ENCODE data around the gene ZNF219. TPM values are rescaled to one million over a fixed set of nuclear protein-coding genes. Genes with fewer than 3 reads are reported as not detected.

ZNF219 gene
- total RNA-seq, 2 experiments from 2014 or later, result 9.8 to 15.5 TPM

DNA sequence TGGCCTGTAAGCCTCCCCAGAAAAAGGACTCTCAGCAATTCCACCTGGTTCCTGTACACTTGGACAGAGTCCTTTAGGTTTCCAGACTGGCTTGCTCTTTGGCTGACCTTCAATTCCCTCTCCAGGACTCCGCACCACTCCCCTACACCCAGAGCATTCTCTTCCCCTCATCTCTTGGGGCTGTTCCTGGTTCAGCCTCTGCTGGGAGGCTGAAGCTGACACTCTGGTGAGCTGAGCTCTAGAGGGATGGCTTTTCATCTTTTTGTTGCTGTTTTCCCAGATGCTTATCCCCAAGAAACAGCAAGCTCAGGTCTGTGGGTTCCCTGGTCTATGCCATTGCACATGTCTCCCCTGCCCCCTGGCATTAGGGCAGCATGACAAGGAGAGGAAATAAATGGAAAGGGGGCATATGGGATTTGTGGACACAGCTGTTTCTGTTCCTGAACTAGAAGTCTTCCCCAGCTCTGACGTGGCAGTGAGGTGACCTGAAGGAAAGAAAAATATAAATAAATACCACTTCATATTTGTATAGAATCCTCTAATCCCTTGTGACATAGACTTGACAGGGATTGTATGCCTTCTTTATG, 55.0 kb downstream of the ZNF219 start:
- Histone ChIP-seq H4K20me1 (ENCODE audit: insufficient read depth, low read length) (no peaks in the 10 kb centered on the region), H3K4me3 (ENCODE audit: low read depth, low read length, poor library complexity, severe bottlenecking) (no peak overlapping the region), H3K9me2 (ENCODE audit: insufficient read depth, low read length) (no peaks in the 10 kb centered on the region), H2AFZ (ENCODE audit: low read length) (no peak overlapping the region), H3K4me2 (ENCODE audit: low read length) (no peak overlapping the region), H3K27ac (ENCODE audit: low read depth, low read length, poor library complexity, severe bottlenecking) (no peak overlapping the region), H3K36me3 (ENCODE audit: insufficient read depth, low read length) (no peaks in the 10 kb centered on the region), H3K9me3 (ENCODE audit: low read length) (no peaks in the 10 kb centered on the region), H3K79me2 (ENCODE audit: insufficient read depth, low read depth, low read length) (no peaks in the 10 kb centered on the region), H3K4me1 (ENCODE audit: insufficient read depth, low read length, poor library complexity, severe bottlenecking) (no peaks in the 10 kb centered on the region)
- no TSS peak for BruUV-seq (replicated peaks)
- TF ChIP-seq, protein P1, sequence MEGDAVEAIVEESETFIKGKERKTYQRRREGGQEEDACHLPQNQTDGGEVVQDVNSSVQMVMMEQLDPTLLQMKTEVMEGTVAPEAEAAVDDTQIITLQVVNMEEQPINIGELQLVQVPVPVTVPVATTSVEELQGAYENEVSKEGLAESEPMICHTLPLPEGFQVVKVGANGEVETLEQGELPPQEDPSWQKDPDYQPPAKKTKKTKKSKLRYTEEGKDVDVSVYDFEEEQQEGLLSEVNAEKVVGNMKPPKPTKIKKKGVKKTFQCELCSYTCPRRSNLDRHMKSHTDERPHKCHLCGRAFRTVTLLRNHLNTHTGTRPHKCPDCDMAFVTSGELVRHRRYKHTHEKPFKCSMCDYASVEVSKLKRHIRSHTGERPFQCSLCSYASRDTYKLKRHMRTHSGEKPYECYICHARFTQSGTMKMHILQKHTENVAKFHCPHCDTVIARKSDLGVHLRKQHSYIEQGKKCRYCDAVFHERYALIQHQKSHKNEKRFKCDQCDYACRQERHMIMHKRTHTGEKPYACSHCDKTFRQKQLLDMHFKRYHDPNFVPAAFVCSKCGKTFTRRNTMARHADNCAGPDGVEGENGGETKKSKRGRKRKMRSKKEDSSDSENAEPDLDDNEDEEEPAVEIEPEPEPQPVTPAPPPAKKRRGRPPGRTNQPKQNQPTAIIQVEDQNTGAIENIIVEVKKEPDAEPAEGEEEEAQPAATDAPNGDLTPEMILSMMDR (conservative IDR thresholded peaks at IDR 0.05; ENCODE audit: low read length), result no peak
- no peak for TF ChIP-seq EZH2phosphoT487 (IDR thresholded peaks at IDR 0.05; ENCODE audit: borderline replicate concordance, low read depth, low read length)
- intact Hi-C loops (cut with micrococcal nuclease; ENCODE audit: unreplicated experiment), result no loop called here
- DNase-seq (ENCODE audit: low spot score), result no peak
- ChIA-PET CTCF (ENCODE audit: unreplicated experiment) (no interaction called here), POLR2A (interaction anchor here (0.5 to 0.8 kb wide), 4 partner anchors 12 to 177 kb away, joined by 4 to 7 read pairs (median 5); no protein-coding TSS in a partner anchor)

DNA sequence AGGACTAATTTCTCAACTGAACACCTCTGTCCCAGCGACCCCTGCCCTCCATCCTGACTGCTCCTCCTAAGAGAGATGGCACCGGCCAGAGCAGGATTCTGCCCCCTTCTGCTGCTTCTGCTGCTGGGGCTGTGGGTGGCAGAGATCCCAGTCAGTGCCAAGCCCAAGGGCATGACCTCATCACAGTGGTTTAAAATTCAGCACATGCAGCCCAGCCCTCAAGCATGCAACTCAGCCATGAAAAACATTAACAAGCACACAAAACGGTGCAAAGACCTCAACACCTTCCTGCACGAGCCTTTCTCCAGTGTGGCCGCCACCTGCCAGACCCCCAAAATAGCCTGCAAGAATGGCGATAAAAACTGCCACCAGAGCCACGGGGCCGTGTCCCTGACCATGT, 55.5 kb downstream of the ZNF219 start:
- H3K27ac ChIP-seq (ENCODE audit: low read depth, low read length, poor library complexity, severe bottlenecking), result no peak overlapping the region

More for the DNA sequence above, 55.5 kb downstream of the ZNF219 start:
- no peaks in the 10 kb centered on the region for H3K9me2 ChIP-seq (ENCODE audit: insufficient read depth, low read length)
- ChIA-PET CTCF (ENCODE audit: unreplicated experiment) (no interaction called here), POLR2A (interaction anchor here (0.5 to 0.8 kb wide), 2 partner anchors 11 to 523 kb away, joined by 3 to 4 read pairs; no protein-coding TSS in a partner anchor)
- no TSS peak for BruUV-seq (replicated peaks)
- no peaks in the 10 kb centered on the region for H3K4me1 ChIP-seq (ENCODE audit: insufficient read depth, low read length, poor library complexity, severe bottlenecking)
- no peaks in the 10 kb centered on the region for H4K20me1 ChIP-seq (ENCODE audit: insufficient read depth, low read length)
- H3K9me3 ChIP-seq (ENCODE audit: low read length), result no peaks in the 10 kb centered on the region
- H3K4me2 ChIP-seq (ENCODE audit: low read length), result no peak overlapping the region
- no peaks in the 10 kb centered on the region for H3K36me3 ChIP-seq (ENCODE audit: insufficient read depth, low read length)
- no peaks in the 10 kb centered on the region for H3K79me2 ChIP-seq (ENCODE audit: insufficient read depth, low read depth, low read length)
- TF ChIP-seq, protein P1 (conservative IDR thresholded peaks at IDR 0.05; ENCODE audit: low read length), result no peak
- TF ChIP-seq EZH2phosphoT487 (IDR thresholded peaks at IDR 0.05; ENCODE audit: borderline replicate concordance, low read depth, low read length), result no peak
- no peak overlapping the region for H2AFZ ChIP-seq (ENCODE audit: low read length)
- no peak overlapping the region for H3K4me3 ChIP-seq (ENCODE audit: low read depth, low read length, poor library complexity, severe bottlenecking)
- DNase-seq (ENCODE audit: low spot score), result no peak
- intact Hi-C loops (cut with micrococcal nuclease; ENCODE audit: unreplicated experiment), result no loop called here
